Measurements from ENCODE around the gene MS4A18.

- TF ChIP-seq CTCF (IDR thresholded peaks at IDR 0.05; ENCODE audit: low read depth, low read length, missing input control) (no peak), NR2F2 (IDR thresholded peaks at IDR 0.05) (no peak), RAD21 (IDR thresholded peaks at IDR 0.05) (no peak), REST (IDR thresholded peaks at IDR 0.05) (no peak), RXRA (IDR thresholded peaks at IDR 0.05) (no peak), TAF1 (conservative IDR thresholded peaks at IDR 0.05) (no peak), ZBTB33 (IDR thresholded peaks at IDR 0.05) (no peak), FOXA1 (IDR thresholded peaks at IDR 0.05) (no peak), SP1 (IDR thresholded peaks at IDR 0.05) (no peak)
These were observed 66.8 kb downstream of the MS4A18 start for GRCh38 chr11:60791153-60791933.
